ENCODE data around the gene BCAN. TPM values are rescaled to one million over a fixed set of nuclear protein-coding genes. Genes with fewer than 3 reads are reported as not detected.

The BCAN gene
- polyA plus RNA-seq, 1 donor (not counting 4 experiments of a cell fraction or from before 2014, with no cell fraction given) = not detected

- Histone ChIP-seq H3K9me1 (ENCODE audit: control insufficient read depth, extremely low read depth, insufficient read depth, low read length) (peaks cover 2% of the 10 kb centered on the region), H3K9ac (ENCODE audit: control insufficient read depth, extremely low read depth, insufficient read depth, low read length) (no peak overlapping the region), H3K27me3 (ENCODE audit: control insufficient read depth, extremely low read depth, insufficient read depth, low read length) (peaks cover 96% of the 10 kb centered on the region), H3K4me2 (ENCODE audit: control insufficient read depth, extremely low read depth, insufficient read depth, low read depth, low read length) (no peak overlapping the region), H2AFZ (ENCODE audit: control insufficient read depth, low read length) (no peak overlapping the region), H3K36me3 (ENCODE audit: control insufficient read depth in 2 of 2, extremely low read depth in 1 of 2, insufficient read depth in 2 of 2, low read length in 2 of 2) (no peaks in the 10 kb centered on the region), H3K4me3 (ENCODE audit: control insufficient read depth in 2 of 3, extremely low read depth in 1 of 3, insufficient read depth in 2 of 3, low read depth in 1 of 3, low read length in 3 of 3) (no peak overlapping the region), H4K20me1 (ENCODE audit: control insufficient read depth, extremely low read depth, insufficient read depth, low read length) (no peaks in the 10 kb centered on the region), H3K79me2 (ENCODE audit: control insufficient read depth, insufficient read depth, low read length) (no peaks in the 10 kb centered on the region), H3K27ac (ENCODE audit: control insufficient read depth, insufficient read depth, low read length) (no peak overlapping the region), H3K9me3 (ENCODE audit: control insufficient read depth, low read depth, low read length) (no peaks in the 10 kb centered on the region), H3K4me1 (ENCODE audit: control insufficient read depth, extremely low read depth, insufficient read depth, low read length) (no peaks in the 10 kb centered on the region)
- TF ChIP-seq CTCF (optimal IDR thresholded peaks at IDR 0.05 in 1 of 3, IDR thresholded peaks at IDR 0.05 in 1 of 3, conservative IDR thresholded peaks at IDR 0.05 in 1 of 3; ENCODE audit: extremely low read depth in 1 of 3, insufficient read depth in 2 of 3, low read length in 3 of 3) = no peak
- TF ChIP-seq EZH2 (IDR thresholded peaks at IDR 0.05; ENCODE audit: low read length) = no peak
- DNase-seq (ENCODE audit: low read depth, low spot score) = no peak
- no peak for FAIRE-seq
- dilution Hi-C loops (cut with MboI; ENCODE audit: extremely low pct_ligation_motif_present, low sequenced_read_pairs) = no loop called here
Observed at GRCh38 chr1:156645666-156646065, 3.7 kb downstream of the BCAN start.

GRCh38 chr1:156646738-156647211, 4.9 kb downstream of the BCAN start:
- no peak for FAIRE-seq
- no peaks in the 10 kb centered on the region for H3K9me3 ChIP-seq (ENCODE audit: control insufficient read depth, low read depth, low read length)
- dilution Hi-C loops (cut with MboI; ENCODE audit: extremely low pct_ligation_motif_present, low sequenced_read_pairs) = no loop called here
- no peak overlapping the region for H3K4me3 ChIP-seq (ENCODE audit: control insufficient read depth in 2 of 3, extremely low read depth in 1 of 3, insufficient read depth in 2 of 3, low read depth in 1 of 3, low read length in 3 of 3)
- peaks cover 3% of the 10 kb centered on the region for H4K20me1 ChIP-seq (ENCODE audit: control insufficient read depth, extremely low read depth, insufficient read depth, low read length)
- no peak overlapping the region for H3K4me2 ChIP-seq (ENCODE audit: control insufficient read depth, extremely low read depth, insufficient read depth, low read depth, low read length)
- H3K9me1 ChIP-seq (ENCODE audit: control insufficient read depth, extremely low read depth, insufficient read depth, low read length) = no peaks in the 10 kb centered on the region
- H3K79me2 ChIP-seq (ENCODE audit: control insufficient read depth, insufficient read depth, low read length) = no peaks in the 10 kb centered on the region
- TF ChIP-seq EZH2 (IDR thresholded peaks at IDR 0.05; ENCODE audit: low read length) (no peak), CTCF (optimal IDR thresholded peaks at IDR 0.05 in 1 of 3, IDR thresholded peaks at IDR 0.05 in 1 of 3, conservative IDR thresholded peaks at IDR 0.05 in 1 of 3; ENCODE audit: extremely low read depth in 1 of 3, insufficient read depth in 2 of 3, low read length in 3 of 3) (no peak)
- DNase-seq (ENCODE audit: low read depth, low spot score) = no peak
- H3K27me3 ChIP-seq (ENCODE audit: control insufficient read depth, extremely low read depth, insufficient read depth, low read length) = peaks cover 88% of the 10 kb centered on the region
- H3K36me3 ChIP-seq (ENCODE audit: control insufficient read depth in 2 of 2, extremely low read depth in 1 of 2, insufficient read depth in 2 of 2, low read length in 2 of 2) = no peaks in the 10 kb centered on the region
- no peaks in the 10 kb centered on the region for H3K4me1 ChIP-seq (ENCODE audit: control insufficient read depth, extremely low read depth, insufficient read depth, low read length)
- no peak overlapping the region for H3K9ac ChIP-seq (ENCODE audit: control insufficient read depth, extremely low read depth, insufficient read depth, low read length)
- H2AFZ ChIP-seq (ENCODE audit: control insufficient read depth, low read length) = no peak overlapping the region
- no peak overlapping the region for H3K27ac ChIP-seq (ENCODE audit: control insufficient read depth, insufficient read depth, low read length)

Data from keratinocyte (primary cell).